Body of pancreas (tissue), 4 donors: ENCODE results near the gene ADAMTSL3.

Experiments
- CTCF ChIP-seq, 7 experiments: fragments of 450-650 bp in 4 of 7; fragments of 200-600 bp in 3 of 7; sonication (generic) in 3 of 7; IDR thresholded peaks; one replicate each; pipeline ENCODE4 v1.5.1; 2016 to 2019; ENCODE audit warnings: antibody characterized with exemption in 7 of 7
- POLR2A ChIP-seq, 3 donors: fragments of 450-650 bp; IDR thresholded peaks; one replicate each; pipeline ENCODE4 v1.6.1; 2016; ENCODE audit warnings: antibody characterized with exemption in 3 of 3, mild to moderate bottlenecking in 2 of 3

GRCh38 chr15:83605111-83605945 is 48.6 kb upstream of the ADAMTSL3 start:
- no peak for TF ChIP-seq CTCF (IDR thresholded peaks at IDR 0.05)
- TF ChIP-seq POLR2A (IDR thresholded peaks at IDR 0.05), result no peak
